PC-9 (cell line): ENCODE data around the gene PLK1.

Source experiments
- EZH2 ChIP-seq: fragments of 200-600 bp; sonication (generic); IDR thresholded peaks from 2 replicates; pipeline ENCODE4 v1.8.0; 2017; ENCODE audit warnings: antibody characterized with exemption, low read depth
- TF ChIP-seq, protein P1 (sequence below): fragments of 200-600 bp; sonication (generic); conservative IDR thresholded peaks from 2 replicates; pipeline ENCODE4 v1.6.1; 2017; ENCODE audit warnings: mixed run types, antibody characterized with exemption, mild to moderate bottlenecking, moderate library complexity

DNA sequence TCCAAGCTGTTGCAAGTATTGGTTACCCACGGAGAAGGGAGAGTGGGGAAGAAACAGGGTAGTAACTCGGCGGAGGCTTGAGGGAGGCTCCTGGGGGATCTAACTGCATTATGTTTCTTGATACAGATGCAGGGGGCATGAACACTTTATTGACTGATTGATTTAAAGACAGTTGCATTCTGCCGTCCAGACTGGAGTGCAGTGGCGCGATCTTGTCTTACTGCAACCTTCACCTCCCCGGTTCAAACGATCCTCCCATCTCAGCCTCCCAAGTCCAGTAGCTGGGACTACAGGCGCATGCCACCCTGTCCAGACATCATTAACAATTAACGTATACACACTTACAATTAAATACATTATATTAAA, 49.4 kb downstream of the PLK1 start:
- TF ChIP-seq, protein P1, sequence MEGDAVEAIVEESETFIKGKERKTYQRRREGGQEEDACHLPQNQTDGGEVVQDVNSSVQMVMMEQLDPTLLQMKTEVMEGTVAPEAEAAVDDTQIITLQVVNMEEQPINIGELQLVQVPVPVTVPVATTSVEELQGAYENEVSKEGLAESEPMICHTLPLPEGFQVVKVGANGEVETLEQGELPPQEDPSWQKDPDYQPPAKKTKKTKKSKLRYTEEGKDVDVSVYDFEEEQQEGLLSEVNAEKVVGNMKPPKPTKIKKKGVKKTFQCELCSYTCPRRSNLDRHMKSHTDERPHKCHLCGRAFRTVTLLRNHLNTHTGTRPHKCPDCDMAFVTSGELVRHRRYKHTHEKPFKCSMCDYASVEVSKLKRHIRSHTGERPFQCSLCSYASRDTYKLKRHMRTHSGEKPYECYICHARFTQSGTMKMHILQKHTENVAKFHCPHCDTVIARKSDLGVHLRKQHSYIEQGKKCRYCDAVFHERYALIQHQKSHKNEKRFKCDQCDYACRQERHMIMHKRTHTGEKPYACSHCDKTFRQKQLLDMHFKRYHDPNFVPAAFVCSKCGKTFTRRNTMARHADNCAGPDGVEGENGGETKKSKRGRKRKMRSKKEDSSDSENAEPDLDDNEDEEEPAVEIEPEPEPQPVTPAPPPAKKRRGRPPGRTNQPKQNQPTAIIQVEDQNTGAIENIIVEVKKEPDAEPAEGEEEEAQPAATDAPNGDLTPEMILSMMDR: peak; percentile 44; the same call in 1 of the 2 replicates
- no peak for TF ChIP-seq EZH2
